OCI-LY7 (cell line): ENCODE results near the gene OBI1.

Source experiments
- CTCF ChIP-seq: fragments of 200-600 bp; sonication (generic); conservative IDR thresholded peaks from 2 replicates; pipeline ENCODE4 v1.5.1; 2014; ENCODE audit warnings: mild to moderate bottlenecking, antibody characterized with exemption, low read length, moderate library complexity, mixed read lengths
- EZH2phosphoT487 ChIP-seq: fragments of 200-600 bp; sonication (generic); IDR thresholded peaks from 2 replicates; pipeline ENCODE4 v1.6.1; 2018; ENCODE audit warnings: low read depth, borderline replicate concordance, mild to moderate bottlenecking, mixed run types, antibody characterized with exemption, low read length, moderate library complexity, mixed read lengths

- TF ChIP-seq CTCF (no peak), EZH2phosphoT487 (no peak)
These were observed 42.4 kb upstream of the OBI1 start for GRCh38 chr13:78701383-78701782.
